NCI-H2196 treated with DMSO at 0.1 percent for 48 hours (cell line): ENCODE results near the gene PML.

ENCODE experiments used
- DNase-seq: peaks from one replicate; lab custom pipeline; 2025; ENCODE audit not compliant: unreplicated experiment; lab: John Stamatoyannopoulos, UW

The PML gene, protein sequence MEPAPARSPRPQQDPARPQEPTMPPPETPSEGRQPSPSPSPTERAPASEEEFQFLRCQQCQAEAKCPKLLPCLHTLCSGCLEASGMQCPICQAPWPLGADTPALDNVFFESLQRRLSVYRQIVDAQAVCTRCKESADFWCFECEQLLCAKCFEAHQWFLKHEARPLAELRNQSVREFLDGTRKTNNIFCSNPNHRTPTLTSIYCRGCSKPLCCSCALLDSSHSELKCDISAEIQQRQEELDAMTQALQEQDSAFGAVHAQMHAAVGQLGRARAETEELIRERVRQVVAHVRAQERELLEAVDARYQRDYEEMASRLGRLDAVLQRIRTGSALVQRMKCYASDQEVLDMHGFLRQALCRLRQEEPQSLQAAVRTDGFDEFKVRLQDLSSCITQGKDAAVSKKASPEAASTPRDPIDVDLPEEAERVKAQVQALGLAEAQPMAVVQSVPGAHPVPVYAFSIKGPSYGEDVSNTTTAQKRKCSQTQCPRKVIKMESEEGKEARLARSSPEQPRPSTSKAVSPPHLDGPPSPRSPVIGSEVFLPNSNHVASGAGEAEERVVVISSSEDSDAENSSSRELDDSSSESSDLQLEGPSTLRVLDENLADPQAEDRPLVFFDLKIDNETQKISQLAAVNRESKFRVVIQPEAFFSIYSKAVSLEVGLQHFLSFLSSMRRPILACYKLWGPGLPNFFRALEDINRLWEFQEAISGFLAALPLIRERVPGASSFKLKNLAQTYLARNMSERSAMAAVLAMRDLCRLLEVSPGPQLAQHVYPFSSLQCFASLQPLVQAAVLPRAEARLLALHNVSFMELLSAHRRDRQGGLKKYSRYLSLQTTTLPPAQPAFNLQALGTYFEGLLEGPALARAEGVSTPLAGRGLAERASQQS

DNA sequence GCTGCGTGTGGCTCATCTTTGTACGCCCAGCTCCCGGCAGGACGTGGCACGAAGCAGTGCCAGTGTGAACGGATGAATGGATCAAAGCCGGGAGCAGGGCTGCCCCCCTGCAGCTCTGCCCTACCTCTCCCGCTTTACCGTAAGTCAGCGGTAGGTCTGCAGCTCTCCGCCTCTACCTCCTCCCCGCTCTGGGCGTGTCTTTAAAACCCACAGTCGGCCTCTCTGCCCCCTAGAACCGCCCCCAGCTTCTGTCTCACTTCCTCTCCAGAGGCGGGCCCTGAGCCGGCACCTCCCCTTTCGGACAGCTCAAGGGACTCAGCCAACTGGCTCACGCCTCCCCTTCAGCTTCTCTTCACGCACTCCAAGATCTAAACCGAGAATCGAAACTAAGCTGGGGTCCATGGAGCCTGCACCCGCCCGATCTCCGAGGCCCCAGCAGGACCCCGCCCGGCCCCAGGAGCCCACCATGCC lies at the start of gene PML:
PML (plus strand) TSS at position 304 of the 471 bp plus-strand sequence; CDS start at position 401, 97 bp downstream.
- peak; percentile 72 for DNase-seq

- no peak for DNase-seq
Measured at GRCh38 chr15:73945130-73945508, 49.4 kb upstream of the PML start.

GRCh38 chr15:73946046-73946721 lies 48.3 kb upstream of the PML start:
- DNase-seq: no peak

DNA sequence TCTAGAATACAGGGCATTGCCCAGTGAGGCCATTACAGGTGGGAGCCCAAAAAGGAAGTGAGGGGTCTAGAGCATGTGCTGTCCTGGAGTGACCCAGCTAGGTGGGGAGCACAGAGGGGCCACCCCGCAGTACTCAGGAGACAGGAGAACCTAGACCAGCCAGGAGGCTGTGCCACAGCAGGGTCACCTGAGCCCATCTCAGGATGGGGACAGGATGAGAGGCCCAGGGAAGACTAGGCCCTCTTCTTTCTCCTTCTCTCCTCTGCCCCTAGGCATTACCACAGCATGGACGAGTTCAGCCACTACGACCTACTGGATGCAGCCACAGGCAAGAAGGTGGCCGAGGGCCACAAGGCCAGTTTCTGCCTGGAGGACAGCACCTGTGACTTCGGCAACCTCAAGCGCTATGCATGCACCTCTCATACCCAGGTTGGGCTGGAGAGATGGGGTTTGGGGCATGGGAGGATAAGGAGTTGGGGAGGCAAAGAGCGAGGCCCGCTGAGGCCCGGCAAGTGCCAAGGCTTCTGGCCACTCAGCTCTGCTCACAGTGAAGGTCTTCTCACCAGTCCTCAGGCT lies 47.6 kb upstream of the PML start:
- no peak for DNase-seq

DNA sequence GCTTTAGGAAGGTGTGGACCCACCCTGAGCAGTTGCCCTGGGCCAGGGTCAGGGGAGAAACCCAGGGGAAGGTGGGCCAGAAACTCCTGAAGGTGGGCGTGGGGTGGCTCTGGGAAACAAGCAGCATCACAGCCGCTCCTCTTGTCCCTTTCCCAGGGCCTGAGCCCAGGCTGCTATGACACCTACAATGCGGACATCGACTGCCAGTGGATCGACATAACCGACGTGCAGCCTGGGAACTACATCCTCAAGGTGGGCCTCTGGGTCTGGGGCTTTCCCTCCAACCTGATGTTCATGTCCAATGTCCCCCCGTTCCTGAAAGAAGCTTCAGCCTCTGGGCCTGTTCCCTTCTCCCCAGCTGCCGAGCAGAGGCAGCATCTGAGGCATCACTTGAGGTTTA lies 46.9 kb upstream of the PML start:
- DNase-seq: no peak

- no peak for DNase-seq
Measured at GRCh38 chr15:73948396-73948795, 46.1 kb upstream of the PML start.

DNA sequence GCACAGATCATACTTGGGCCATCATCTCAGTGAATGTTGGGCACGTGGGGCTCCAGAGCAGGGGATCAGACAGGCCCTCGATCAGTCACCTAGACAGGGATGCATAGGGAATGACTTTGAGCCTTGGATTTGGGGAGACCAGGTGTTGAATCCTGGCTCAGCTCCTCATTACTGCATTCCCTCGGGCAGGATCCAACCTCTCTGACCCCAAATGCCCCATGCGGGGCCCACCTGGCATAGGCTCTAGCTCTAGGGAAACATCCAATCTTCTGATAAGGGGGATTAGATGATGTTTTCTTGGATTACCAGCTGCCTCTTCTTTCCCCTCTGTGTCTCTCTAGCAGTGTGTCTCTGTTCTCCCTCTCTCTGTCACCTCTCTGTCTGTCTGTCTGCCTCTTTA lies 45.5 kb upstream of the PML start:
- no peak for DNase-seq

DNA sequence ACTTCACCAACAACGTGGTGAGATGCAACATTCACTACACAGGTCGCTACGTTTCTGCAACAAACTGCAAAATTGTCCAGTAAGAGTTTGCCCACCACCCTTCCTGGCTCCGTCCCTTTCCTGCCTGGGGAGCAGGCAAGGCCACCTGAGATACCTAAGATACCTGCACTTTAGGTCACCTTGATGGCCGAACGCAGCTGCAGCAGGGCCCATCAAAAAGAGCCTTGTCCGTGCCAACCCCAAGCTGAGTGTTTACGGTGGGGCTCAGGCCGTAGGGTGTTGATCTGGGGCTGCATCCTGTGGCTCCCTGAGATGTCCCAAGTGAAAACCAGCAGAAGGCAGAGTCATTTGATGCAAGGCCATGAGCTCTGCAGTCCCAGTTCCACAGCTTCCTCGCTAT lies 45.0 kb upstream of the PML start:
- DNase-seq: no peak

DNA sequence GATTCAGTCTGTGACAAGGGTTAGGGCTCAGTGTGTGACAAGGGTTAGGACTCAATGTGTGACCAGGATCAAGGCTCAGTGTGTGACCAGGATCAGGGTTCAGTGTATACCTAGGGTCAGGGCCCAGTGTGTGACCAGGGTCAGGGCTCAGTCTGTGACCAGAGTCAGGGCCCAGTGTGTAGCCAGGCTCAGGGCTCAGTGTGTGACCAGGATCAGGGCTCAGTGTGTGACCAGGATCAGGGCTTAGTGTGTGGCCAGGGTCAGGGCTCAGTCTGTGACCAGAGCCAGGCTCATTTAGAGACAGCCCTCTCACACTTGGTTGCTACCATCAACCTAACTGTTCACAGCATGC lies 44.1 kb upstream of the PML start:
- DNase-seq: no peak

GRCh38 chr15:73950831-73951561 lies 43.5 kb upstream of the PML start:
- DNase-seq: no peak

GRCh38 chr15:73951601-73952000 lies 42.9 kb upstream of the PML start:
- no peak for DNase-seq

GRCh38 chr15:73952171-73952912 lies 42.2 kb upstream of the PML start:
- no peak for DNase-seq

GRCh38 chr15:73952913-73953750 lies 41.4 kb upstream of the PML start:
- DNase-seq: no peak

GRCh38 chr15:73954188-73955145 lies 40.0 kb upstream of the PML start:
- no peak for DNase-seq

- no peak for DNase-seq
Measured at GRCh38 chr15:73955326-73955725, 39.2 kb upstream of the PML start.

GRCh38 chr15:73955861-73956742 lies 38.4 kb upstream of the PML start:
- DNase-seq: no peak

- no peak for DNase-seq
Measured at GRCh38 chr15:73956743-73957135, 37.8 kb upstream of the PML start.
